GM21576 (cell line): ENCODE results near the gene CABCOCO1.

ENCODE experiments used
- ATAC-seq: cut with Tn5 transposase; IDR thresholded peaks from one replicate; pipeline ENCODE4 v1.9.1; 2021; ENCODE audit warnings: mild to moderate bottlenecking, moderate library complexity; ENCODE audit not compliant: unreplicated experiment

Gene CABCOCO1

GRCh38 chr10:61804414-61804813, 141.7 kb downstream of the CABCOCO1 start:
- ATAC-seq: no peak

DNA sequence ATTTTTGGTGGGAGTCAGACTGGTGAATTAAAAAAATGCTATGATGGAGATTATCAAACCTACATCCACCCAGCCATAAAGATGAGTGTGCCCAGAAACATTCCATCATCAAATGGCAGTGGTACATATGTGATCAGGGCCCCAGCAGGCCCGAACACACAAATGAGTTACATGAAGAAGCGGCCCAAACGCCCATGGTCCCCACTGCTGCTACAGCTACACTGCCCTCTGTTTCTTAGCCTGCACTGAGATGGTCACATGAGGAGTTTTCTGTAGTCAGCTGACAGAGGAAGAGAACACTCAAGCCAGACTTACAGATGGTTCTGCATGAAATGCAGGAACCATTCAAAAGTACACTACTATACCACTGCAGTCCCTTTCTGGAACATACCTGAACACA, 142.4 kb downstream of the CABCOCO1 start:
- ATAC-seq: no peak

DNA sequence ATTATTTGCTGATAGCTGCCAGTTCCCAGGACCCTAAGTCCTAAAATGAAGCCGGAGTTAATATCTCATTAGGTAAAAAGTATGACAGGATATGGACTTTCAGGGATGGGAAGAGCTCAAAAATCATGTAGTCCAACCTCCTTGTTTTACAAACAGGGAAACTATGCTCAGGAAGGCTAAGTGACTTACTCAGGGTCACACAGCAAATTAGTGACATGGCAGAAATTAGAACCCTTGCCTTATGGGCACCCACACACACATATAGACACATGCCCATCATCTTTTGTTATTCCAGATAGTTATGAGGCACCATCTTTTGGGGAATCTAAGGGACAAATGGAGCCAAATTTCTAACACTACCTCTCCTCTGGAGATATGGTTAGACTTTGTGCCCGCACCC, 147.5 kb downstream of the CABCOCO1 start:
- ATAC-seq: no peak

- no peak for ATAC-seq
These were observed 149.5 kb downstream of the CABCOCO1 start for GRCh38 chr10:61812052-61812721.

DNA sequence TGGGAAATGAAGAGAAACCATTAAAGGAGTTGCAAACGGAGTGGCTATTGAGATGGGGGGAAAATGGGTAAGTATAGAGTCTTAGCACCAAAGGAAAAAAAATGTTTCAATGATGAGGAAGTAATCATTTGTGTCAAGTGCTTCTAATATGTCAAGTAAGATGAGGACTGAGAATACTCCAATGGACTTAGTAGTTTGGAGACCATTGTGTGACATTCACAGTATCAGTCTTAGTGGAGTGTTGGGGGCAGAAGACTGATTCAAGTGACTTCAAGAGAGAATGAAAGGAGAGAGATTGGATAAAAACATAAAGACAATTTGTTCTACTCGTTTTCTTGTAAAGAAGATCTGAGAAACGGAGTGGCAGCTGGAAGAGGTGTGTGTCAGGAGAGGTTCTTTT, 150.2 kb downstream of the CABCOCO1 start:
- ATAC-seq: no peak

GRCh38 chr10:61814160-61814559, 151.4 kb downstream of the CABCOCO1 start:
- no peak for ATAC-seq

DNA sequence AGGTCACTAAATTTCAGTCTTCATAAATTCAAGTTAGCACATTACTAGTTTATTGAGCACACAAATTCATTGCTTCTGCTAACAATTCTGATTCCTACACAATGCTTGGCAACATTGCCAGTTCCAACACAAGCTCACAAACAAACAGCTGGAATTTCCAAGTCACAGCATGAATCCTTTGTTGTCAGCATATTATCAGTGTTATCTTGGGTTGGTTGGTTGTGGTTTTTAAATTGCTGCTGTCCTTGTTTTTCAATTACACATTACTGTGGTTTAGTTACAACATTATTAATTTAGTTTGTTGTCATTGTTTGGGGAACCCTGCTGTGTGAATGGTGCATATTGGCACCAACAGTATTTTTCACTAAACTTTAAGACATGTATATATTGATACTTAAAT, 152.8 kb downstream of the CABCOCO1 start:
- no peak for ATAC-seq
